ENCODE measurements around the gene WDR36. TPM values are rescaled to one million over a fixed set of nuclear protein-coding genes. Genes with fewer than 3 reads are reported as not detected.

WDR36 gene
- total and polyA plus RNA-seq, 2 experiments from 2014 or later, result 18.5 to 56.8 TPM

DNA sequence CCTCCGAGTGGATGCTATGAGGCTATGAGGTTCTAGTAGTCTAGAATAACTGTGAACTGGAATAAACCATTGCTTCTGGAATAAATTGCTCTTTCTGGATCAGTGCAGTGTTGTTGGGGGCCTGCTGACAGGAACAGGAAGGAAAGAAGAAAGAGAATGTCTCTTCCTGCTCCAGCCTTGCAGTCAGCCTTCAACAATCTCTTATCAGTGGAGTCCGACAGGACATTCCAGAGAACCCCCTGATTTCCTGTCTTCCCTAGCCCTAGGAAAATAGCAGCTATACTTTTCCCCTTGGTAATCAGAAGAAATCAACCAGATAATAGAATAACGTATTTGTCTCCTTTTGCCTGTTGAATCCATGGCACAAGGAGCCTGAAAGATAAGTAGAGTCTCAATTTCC is 55.4 kb downstream of the WDR36 start:
- Histone ChIP-seq H3K9me2 (ENCODE audit: insufficient read depth) (no peaks in the 10 kb centered on the region), H3K4me1 (ENCODE audit: insufficient read depth) (no peaks in the 10 kb centered on the region), H3K4me2 (no peak overlapping the region), H3K36me3 (ENCODE audit: insufficient read depth) (no peaks in the 10 kb centered on the region), H3K27me3 (ENCODE audit: insufficient read depth) (no peaks in the 10 kb centered on the region), H4K20me1 (replicated peaks; ENCODE audit: insufficient read depth) (no peaks in the 10 kb centered on the region), H2AFZ (no peak overlapping the region), H3F3A (replicated peaks; ENCODE audit: low read depth) (no peaks in the 10 kb centered on the region), H3K79me2 (replicated peaks; ENCODE audit: insufficient read depth) (no peaks in the 10 kb centered on the region), H3K27ac (ENCODE audit: low read depth) (no peak overlapping the region), H3K4me3 (no peak overlapping the region)
- no peak for TF ChIP-seq JUNB (IDR thresholded peaks at IDR 0.05; ENCODE audit: unreplicated experiment)
- TF ChIP-seq REST (IDR thresholded peaks at IDR 0.05; ENCODE audit: unreplicated experiment), result no peak
- TF ChIP-seq CREB1 (CRISPR knock-in tag; IDR thresholded peaks at IDR 0.05; ENCODE audit: low read depth), result no peak
- TF ChIP-seq EZH2phosphoT487 (IDR thresholded peaks at IDR 0.05; ENCODE audit: unreplicated experiment), result no peak
- no peak for TF ChIP-seq STAT1 (IDR thresholded peaks at IDR 0.05; ENCODE audit: unreplicated experiment)
- TF ChIP-seq NANOG (IDR thresholded peaks at IDR 0.05; ENCODE audit: borderline replicate concordance), result no peak
- no peak for TF ChIP-seq ZNF114 (CRISPR knock-in tag; IDR thresholded peaks at IDR 0.05)
- no peak for TF ChIP-seq ZNF462 (CRISPR knock-in tag; IDR thresholded peaks at IDR 0.05)
- no peaks in the 10 kb centered on the region for H3K9me3 Mint-ChIP-seq
- ATAC-seq, result no peak
- no peak overlapping the region for H3K27ac Mint-ChIP-seq
- no peak for DNase-seq (ENCODE audit: low spot score)
- peaks cover 1% of the 10 kb centered on the region for H3K27me3 Mint-ChIP-seq (ENCODE audit: insufficient read depth, low read depth, poor library complexity)
- no peaks in the 10 kb centered on the region for H3K4me1 Mint-ChIP-seq
- H3K36me3 Mint-ChIP-seq (ENCODE audit: low read depth), result no peaks in the 10 kb centered on the region
- no peak overlapping the region for H3K4me3 Mint-ChIP-seq

Data from GM23338 (cell line).